Dendritic cell treated with granulocyte-macrophage colony-stimulating factor and Interleukin-4, amounts not matched to agents 40 ng/mL and 50 ng/mL, for 4 days (primary cell): Measurements from ENCODE around the gene PDE11A.

Source experiments
- H3K27ac Mint-ChIP-seq: one replicate; pipeline ENCODE4 v1.8.0; 2022; ENCODE audit warnings: mild to moderate bottlenecking, mixed read lengths
- H3K27me3 Mint-ChIP-seq: one replicate; pipeline ENCODE4 v1.8.0; 2022; ENCODE audit warnings: mild to moderate bottlenecking, mixed read lengths
- H3K36me3 Mint-ChIP-seq: one replicate; pipeline ENCODE4 v1.8.0; 2022; ENCODE audit warnings: low read depth, mixed read lengths
- H3K4me1 Mint-ChIP-seq: one replicate; pipeline ENCODE4 v1.8.0; 2022; ENCODE audit warnings: low read depth, mixed read lengths
- H3K4me3 Mint-ChIP-seq: one replicate; pipeline ENCODE4 v1.8.0; 2022; ENCODE audit warnings: mild to moderate bottlenecking, moderate library complexity, mixed read lengths
- H3K9me3 Mint-ChIP-seq: one replicate; pipeline ENCODE4 v1.8.0; 2022; ENCODE audit warnings: mixed read lengths
- intact Hi-C: fragments of 100-400 bp; cut with micrococcal nuclease; formaldehyde crosslinking; loops from one replicate; pipeline ENCODE4 v1.15.0; 2022

The PDE11A gene

GRCh38 chr2:177708660-177709444 is 363.7 kb downstream of the PDE11A start:
- no peaks in the 10 kb centered on the region for H3K36me3 Mint-ChIP-seq
- H3K4me3 Mint-ChIP-seq: no peak overlapping the region
- H3K27me3 Mint-ChIP-seq: no peaks in the 10 kb centered on the region

DNA sequence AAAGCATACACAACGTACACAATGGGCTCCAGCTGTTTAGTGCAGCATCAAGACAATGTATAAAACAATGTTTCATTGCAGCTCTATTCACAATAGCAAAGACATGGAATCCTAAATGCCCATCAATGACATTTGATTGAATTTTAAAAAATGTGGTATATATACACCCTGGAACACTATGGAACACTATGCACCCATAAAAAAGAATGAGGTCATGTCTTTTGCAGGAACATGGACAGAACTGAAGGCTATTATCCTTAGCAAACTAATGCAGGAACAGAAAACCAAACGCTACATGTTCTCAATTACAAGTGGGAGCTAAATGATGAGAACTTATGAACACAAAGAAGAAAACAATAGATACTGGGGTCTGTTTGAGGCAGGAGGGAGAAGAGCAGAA is 364.5 kb downstream of the PDE11A start:
- no peaks in the 10 kb centered on the region for H3K9me3 Mint-ChIP-seq
- H3K36me3 Mint-ChIP-seq: no peaks in the 10 kb centered on the region
- no peaks in the 10 kb centered on the region for H3K4me1 Mint-ChIP-seq
- H3K27ac Mint-ChIP-seq: no peak overlapping the region
- H3K27me3 Mint-ChIP-seq: no peaks in the 10 kb centered on the region
- intact Hi-C loops: no loop called here
- H3K4me3 Mint-ChIP-seq: no peak overlapping the region

More at GRCh38 chr2:177708660-177709444, 363.7 kb downstream of the PDE11A start:
- Mint-ChIP-seq H3K9me3 (no peaks in the 10 kb centered on the region), H3K4me1 (no peaks in the 10 kb centered on the region), H3K27ac (no peak overlapping the region)
- intact Hi-C loops: no loop called here

- H3K36me3 Mint-ChIP-seq: no peaks in the 10 kb centered on the region
- H3K27ac Mint-ChIP-seq: no peak overlapping the region
- H3K4me1 Mint-ChIP-seq: no peaks in the 10 kb centered on the region
- H3K4me3 Mint-ChIP-seq: no peak overlapping the region
- no peaks in the 10 kb centered on the region for H3K9me3 Mint-ChIP-seq
- H3K27me3 Mint-ChIP-seq: no peaks in the 10 kb centered on the region
- intact Hi-C loops: no loop called here
These were observed 366.9 kb downstream of the PDE11A start for GRCh38 chr2:177705511-177706173.

GRCh38 chr2:177703159-177703558 is 369.4 kb downstream of the PDE11A start:
- intact Hi-C loops: no loop called here
- no peaks in the 10 kb centered on the region for H3K36me3 Mint-ChIP-seq
- H3K4me1 Mint-ChIP-seq: no peaks in the 10 kb centered on the region
- H3K27ac Mint-ChIP-seq: no peak overlapping the region
- H3K9me3 Mint-ChIP-seq: no peaks in the 10 kb centered on the region
- H3K27me3 Mint-ChIP-seq: no peaks in the 10 kb centered on the region
- no peak overlapping the region for H3K4me3 Mint-ChIP-seq

DNA sequence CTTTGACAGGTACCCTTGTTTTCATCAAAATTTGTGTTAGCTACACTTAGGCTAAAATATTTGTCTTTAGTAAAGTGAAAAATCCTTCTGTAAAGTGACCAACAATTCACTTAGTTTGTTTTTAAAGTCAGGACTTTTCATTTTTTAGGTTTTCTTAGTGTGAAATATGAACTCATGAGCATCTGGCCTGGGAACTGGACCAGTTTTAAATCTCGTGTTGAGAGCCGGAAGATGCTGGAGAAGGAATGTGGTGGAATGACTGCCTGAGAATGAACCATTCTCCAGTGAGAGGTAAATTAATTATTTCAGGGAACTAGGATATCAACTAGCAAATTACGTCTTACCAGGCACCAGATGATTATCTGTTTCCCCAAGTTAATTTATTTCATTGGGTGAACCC is 374.3 kb downstream of the PDE11A start:
- Mint-ChIP-seq H3K4me1 (no peaks in the 10 kb centered on the region), H3K9me3 (no peaks in the 10 kb centered on the region), H3K4me3 (no peak overlapping the region), H3K27ac (no peak overlapping the region), H3K27me3 (no peaks in the 10 kb centered on the region), H3K36me3 (no peaks in the 10 kb centered on the region)
- intact Hi-C loops: no loop called here

DNA sequence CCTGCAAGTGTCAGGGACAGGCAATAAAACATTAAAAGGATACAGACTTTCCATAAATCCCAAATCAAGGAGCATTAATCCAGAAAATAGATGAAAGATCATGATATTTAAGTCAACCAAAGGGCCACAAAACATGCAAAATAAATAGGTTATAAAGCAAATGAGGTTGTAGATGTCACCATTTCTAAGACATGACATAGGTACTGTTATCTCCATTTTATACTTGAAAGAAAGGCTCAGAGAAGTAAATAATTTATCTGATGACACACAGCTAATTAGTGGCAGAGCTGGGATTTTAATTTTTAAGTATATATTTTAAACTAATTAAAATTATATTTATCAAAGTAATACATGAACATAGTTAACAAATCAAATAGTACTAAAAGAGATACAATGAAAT is 378.2 kb downstream of the PDE11A start:
- intact Hi-C loops: no loop called here
- Mint-ChIP-seq H3K4me1 (no peaks in the 10 kb centered on the region), H3K36me3 (no peaks in the 10 kb centered on the region), H3K9me3 (no peaks in the 10 kb centered on the region), H3K27ac (no peak overlapping the region), H3K4me3 (no peak overlapping the region), H3K27me3 (no peaks in the 10 kb centered on the region)

DNA sequence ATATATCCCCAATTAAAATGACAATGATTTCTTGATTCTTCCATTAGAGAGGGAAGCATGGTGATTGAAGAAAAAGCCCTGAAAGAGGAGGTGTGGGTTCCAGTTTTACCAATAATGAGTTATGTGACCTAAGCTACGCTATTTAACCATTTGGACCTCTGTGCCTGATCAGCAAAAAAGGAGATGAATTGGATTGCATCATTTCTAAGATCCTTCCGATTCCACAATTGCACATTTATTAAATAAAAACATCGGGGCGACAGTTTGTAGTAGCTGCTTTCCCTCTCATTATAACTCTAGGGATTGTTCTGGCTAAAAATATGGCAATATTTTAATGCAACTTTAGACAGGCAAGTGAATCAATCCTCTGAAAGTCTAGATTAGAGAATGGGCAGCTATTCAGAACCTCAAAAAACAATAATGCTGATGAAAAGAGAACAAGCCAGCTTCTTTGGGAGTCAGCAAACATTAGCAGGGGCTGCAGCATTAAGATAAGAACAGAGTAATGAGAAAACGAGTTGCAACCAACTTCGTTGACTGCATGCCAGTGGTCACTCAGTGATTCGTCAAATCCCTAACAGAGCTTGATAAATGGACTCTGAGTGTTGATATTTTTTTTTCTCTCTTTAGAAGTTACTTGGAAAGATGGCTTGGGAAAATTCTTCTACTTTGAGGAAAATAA is 378.8 kb downstream of the PDE11A start:
- H3K27me3 Mint-ChIP-seq: no peaks in the 10 kb centered on the region
- no peaks in the 10 kb centered on the region for H3K9me3 Mint-ChIP-seq
- intact Hi-C loops: no loop called here

DNA sequence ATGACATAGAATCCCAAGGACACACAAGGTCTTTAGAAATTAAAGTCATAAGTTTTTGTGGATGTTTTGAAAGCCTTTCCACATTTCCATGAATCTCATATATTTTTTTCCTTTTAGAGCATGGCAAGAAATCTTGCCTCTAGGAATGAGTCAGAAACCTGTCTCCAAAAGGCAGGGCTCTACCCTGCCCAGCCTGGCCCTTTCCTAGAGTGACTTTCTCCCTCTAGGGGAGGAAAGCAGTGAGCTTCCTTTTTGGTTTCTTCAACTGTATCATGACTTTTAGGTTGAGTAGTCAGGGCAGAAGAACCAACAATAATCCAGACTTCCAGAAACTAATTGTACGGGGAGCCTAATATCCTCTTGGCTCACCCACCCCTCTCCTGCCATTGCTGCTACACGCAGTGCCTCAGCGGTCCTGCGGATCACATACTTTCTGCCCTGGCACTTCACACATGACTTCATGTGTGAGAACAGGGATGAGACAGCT is 379.8 kb downstream of the PDE11A start:
- Mint-ChIP-seq H3K27ac (no peak overlapping the region), H3K27me3 (no peaks in the 10 kb centered on the region)
- intact Hi-C loops: no loop called here

More for the DNA sequence above, 378.8 kb downstream of the PDE11A start:
- no peak overlapping the region for H3K4me3 Mint-ChIP-seq
- H3K27ac Mint-ChIP-seq: no peak overlapping the region
- no peaks in the 10 kb centered on the region for H3K36me3 Mint-ChIP-seq
- H3K4me1 Mint-ChIP-seq: no peaks in the 10 kb centered on the region

DNA sequence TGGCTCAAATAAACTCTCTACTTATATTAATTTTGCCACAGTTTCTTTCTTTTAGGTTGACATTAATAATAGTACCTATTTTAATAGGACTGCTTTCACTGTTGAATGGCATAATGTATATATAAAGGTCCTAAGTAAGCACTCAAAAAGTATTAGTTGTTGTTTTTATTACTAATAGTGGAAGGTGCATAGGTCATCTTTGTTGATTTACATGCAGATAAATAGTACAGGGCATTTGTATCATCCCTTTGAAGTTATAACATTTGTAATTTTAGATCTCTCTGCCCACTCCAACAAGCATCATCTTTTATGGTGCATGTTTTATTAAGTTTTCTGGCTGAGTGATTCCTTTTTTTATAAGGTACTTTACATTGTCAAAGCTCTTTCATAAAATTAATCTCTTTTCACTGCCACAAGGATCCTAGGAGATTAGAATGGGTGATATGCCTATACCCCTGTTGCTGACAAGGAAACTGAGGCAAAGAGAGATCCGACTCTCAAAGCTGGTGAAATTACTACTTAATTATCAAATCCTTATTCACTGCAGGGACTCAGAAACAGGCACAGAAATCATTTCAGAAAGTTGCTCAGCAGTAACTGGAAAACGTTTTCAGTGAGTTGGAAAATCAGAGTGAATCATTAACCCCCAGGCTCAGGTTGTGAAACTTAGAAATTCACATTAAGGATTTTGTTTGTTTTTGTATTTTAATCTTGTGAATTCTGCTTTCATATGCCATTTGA is 380.4 kb downstream of the PDE11A start:
- intact Hi-C loops: no loop called here
- Mint-ChIP-seq H3K27me3 (no peaks in the 10 kb centered on the region), H3K36me3 (no peaks in the 10 kb centered on the region), H3K4me1 (no peaks in the 10 kb centered on the region), H3K4me3 (no peak overlapping the region), H3K27ac (no peak overlapping the region), H3K9me3 (no peaks in the 10 kb centered on the region)

More for the DNA sequence above, 379.8 kb downstream of the PDE11A start:
- no peak overlapping the region for H3K4me3 Mint-ChIP-seq
- H3K9me3 Mint-ChIP-seq: no peaks in the 10 kb centered on the region
- no peaks in the 10 kb centered on the region for H3K4me1 Mint-ChIP-seq
- no peaks in the 10 kb centered on the region for H3K36me3 Mint-ChIP-seq

DNA sequence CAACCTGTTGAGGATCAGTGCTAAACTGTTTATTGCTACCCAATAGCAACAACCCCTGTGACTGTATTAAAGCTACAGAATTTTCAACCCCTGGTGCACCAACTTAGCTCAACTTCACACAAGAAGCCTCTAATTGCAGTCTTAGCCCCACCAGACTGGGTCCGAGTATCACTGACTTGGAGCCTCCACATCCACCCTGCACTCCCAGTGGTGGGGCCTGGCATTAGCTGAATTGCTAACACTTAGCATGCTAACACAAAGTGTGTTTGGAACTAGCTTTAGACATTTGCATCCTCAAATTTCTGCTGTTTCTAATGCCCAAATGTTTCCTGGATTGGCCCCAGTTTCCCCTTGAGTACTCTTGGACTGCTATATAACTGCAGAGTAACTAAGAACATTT is 381.4 kb downstream of the PDE11A start:
- Mint-ChIP-seq H3K4me1 (no peaks in the 10 kb centered on the region), H3K27ac (no peak overlapping the region), H3K36me3 (no peaks in the 10 kb centered on the region), H3K27me3 (no peaks in the 10 kb centered on the region), H3K4me3 (no peak overlapping the region), H3K9me3 (no peaks in the 10 kb centered on the region)
- intact Hi-C loops: no loop called here

DNA sequence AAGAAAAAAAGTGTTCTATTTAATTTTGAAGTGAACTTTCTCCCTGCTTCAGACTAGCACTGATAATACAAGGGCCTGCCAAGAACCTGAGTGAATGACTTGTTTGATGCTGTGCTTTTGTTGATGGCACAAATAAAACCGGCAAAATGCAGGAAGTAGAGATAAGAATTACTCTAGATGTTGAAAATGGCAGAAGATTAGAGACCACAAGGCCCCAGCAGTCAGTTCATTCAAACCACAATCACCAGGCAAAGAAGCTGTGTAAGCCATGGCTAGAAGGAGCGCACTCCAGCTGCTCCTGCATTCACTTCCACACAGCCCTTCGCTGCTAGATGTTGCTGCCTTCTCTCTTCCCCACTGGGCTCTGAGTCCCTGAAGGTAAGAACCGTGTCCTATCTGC is 383.0 kb downstream of the PDE11A start:
- no peak overlapping the region for H3K27ac Mint-ChIP-seq

GRCh38 chr2:177688844-177689243 is 383.7 kb downstream of the PDE11A start:
- no peaks in the 10 kb centered on the region for H3K27me3 Mint-ChIP-seq
- intact Hi-C loops: no loop called here
- H3K4me1 Mint-ChIP-seq: no peaks in the 10 kb centered on the region
- H3K4me3 Mint-ChIP-seq: no peak overlapping the region
- H3K27ac Mint-ChIP-seq: no peak overlapping the region
- H3K36me3 Mint-ChIP-seq: no peaks in the 10 kb centered on the region
- no peaks in the 10 kb centered on the region for H3K9me3 Mint-ChIP-seq

More for the DNA sequence above, 383.0 kb downstream of the PDE11A start:
- intact Hi-C loops: no loop called here
- no peak overlapping the region for H3K4me3 Mint-ChIP-seq
- H3K36me3 Mint-ChIP-seq: no peaks in the 10 kb centered on the region
- no peaks in the 10 kb centered on the region for H3K9me3 Mint-ChIP-seq
- no peaks in the 10 kb centered on the region for H3K4me1 Mint-ChIP-seq
- no peaks in the 10 kb centered on the region for H3K27me3 Mint-ChIP-seq

- no peaks in the 10 kb centered on the region for H3K36me3 Mint-ChIP-seq
- H3K27me3 Mint-ChIP-seq: no peaks in the 10 kb centered on the region
- no peaks in the 10 kb centered on the region for H3K4me1 Mint-ChIP-seq
- no peak overlapping the region for H3K27ac Mint-ChIP-seq
- no peak overlapping the region for H3K4me3 Mint-ChIP-seq
- no peaks in the 10 kb centered on the region for H3K9me3 Mint-ChIP-seq
- intact Hi-C loops: no loop called here
These were observed 388.9 kb downstream of the PDE11A start for GRCh38 chr2:177683661-177684069.
